ENCODE results near the gene DHRS7B.
A peak's percentile ranks its signal among the peaks of the same experiment; 100 is the strongest.
"Not testable (repeated sequence)": the region's sequence is repeated elsewhere in the genome, so short reads cannot be mapped to it uniquely, and the experiment has no call there.

DHRS7B gene

DNA sequence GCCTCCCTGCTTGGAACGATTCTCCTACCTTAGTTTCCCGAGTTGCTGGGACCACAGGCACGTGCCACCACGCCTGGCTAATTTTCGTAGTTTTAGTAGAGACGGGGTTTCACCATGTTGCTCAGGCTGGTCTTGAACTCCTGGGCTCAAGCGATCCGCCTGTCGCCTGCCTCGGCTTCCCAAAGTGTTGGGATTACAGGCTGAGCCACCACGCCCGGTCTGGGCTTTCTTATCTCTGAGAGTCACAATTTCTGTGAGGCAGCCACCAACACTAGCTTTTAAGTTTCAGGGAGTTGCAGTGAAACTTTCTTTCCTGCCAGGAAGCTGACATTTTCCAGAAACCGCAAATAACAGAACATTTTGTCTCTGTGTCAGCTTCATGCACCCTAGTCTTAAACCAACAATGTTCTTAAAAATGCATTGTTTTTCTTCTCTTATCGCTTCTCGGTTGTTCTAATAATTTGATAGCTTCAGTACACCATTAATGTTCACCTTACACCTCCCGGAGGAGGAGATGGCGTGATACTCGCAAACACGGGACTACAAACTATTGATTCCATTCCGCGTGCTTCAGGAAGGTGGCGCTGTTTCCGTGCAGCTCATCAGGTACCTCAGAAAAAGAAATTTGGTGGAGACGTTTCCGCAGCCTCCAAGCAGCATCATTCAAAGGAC is 7.4 kb upstream of the DHRS7B start:
- Histone ChIP-seq H3K9me3 (ENCODE audit: severe bottlenecking) (no peaks in the 10 kb centered on the region), H3K4me1 (ENCODE audit: insufficient read depth, poor library complexity, severe bottlenecking) (no peaks in the 10 kb centered on the region), H3K4me3 (ENCODE audit: severe bottlenecking) (no peak overlapping the region), H3K36me3 (ENCODE audit: low read depth) (no peaks in the 10 kb centered on the region), H3K27ac (ENCODE audit: poor library complexity, severe bottlenecking) (no peak overlapping the region), H3K27me3 (ENCODE audit: insufficient read depth, poor library complexity, severe bottlenecking) (no peaks in the 10 kb centered on the region)
- ATAC-seq (ENCODE audit: low read depth): peak; percentile 66
- TF ChIP-seq CTCF (IDR thresholded peaks at IDR 0.05; ENCODE audit: poor library complexity, severe bottlenecking): peak; percentile 90
- DNase-seq (ENCODE audit: low spot score): no peak

DNA sequence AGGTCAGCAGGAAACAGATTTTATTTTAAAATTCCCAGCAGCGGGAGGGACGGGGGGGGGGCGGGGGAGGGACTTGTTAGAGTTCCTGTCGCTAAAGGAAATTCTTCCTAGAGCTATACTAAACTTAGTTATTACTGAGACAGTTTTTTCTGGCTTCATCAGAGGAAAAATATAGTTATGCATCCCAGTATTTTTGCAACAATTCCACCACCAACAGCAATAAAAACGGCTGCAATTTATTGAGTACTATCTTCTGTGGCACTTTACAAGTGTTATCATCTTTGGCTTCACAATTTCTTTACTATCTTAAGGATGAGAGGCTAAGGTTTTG is 6.9 kb upstream of the DHRS7B start:
- H3K36me3 ChIP-seq (ENCODE audit: low read depth): no peaks in the 10 kb centered on the region
- H3K27ac ChIP-seq (ENCODE audit: poor library complexity, severe bottlenecking): no peak overlapping the region
- H3K9me3 ChIP-seq (ENCODE audit: severe bottlenecking): no peaks in the 10 kb centered on the region
- DNase-seq (ENCODE audit: low spot score) (no peak), ATAC-seq (ENCODE audit: low read depth) (no peak)
- no peak overlapping the region for H3K4me3 ChIP-seq (ENCODE audit: severe bottlenecking)
- H3K4me1 ChIP-seq (ENCODE audit: insufficient read depth, poor library complexity, severe bottlenecking): no peaks in the 10 kb centered on the region
- H3K27me3 ChIP-seq (ENCODE audit: insufficient read depth, poor library complexity, severe bottlenecking): no peaks in the 10 kb centered on the region
- peak; percentile 67 for TF ChIP-seq CTCF (IDR thresholded peaks at IDR 0.05; ENCODE audit: poor library complexity, severe bottlenecking)

DNA sequence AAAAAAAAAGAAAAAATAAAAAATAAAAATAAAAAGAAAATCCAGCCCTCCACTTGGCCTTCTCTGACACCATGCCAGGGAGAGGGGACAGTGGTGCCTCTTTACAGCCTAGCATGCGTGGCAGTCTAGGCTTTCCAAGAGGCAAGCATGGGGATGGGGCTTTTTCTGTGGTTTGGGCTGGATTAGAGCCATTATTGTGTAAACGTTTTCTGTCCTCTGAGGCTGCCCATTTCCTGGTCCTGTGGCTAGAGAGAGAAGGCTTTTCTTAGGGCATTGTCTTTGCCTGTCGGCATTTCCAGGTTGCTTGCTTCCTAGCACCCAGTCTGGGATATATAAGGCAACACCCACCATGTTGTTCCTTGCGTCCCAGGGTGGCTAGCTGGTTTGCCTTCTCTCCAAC is 2.7 kb upstream of the DHRS7B start:
- H3K4me3 ChIP-seq (ENCODE audit: severe bottlenecking): no peak overlapping the region

DNA sequence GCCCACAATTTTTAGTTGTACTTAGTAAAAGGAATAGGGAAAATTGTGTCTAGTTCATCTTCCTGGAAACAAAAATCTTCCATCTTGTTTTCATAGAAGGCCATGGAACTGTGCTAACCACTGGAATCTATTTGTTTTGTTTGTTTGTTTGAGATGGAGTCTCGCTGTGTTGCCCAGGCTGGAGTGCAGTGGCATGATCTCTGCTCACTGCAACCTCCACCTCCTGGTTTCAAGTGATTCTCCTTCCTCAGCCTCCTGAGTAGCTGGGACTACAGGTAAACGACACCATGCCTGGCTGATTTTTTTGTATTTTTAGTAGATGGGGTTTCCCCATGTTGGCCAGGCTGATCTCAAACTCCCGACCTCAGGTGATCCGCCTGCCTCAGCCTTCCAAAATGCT is 2.2 kb upstream of the DHRS7B start:
- ATAC-seq (ENCODE audit: low read depth); H3K4me3 ChIP-seq (ENCODE audit: severe bottlenecking); H3K27ac ChIP-seq (ENCODE audit: poor library complexity, severe bottlenecking); H3K4me1 ChIP-seq (ENCODE audit: insufficient read depth, poor library complexity, severe bottlenecking); H3K27me3 ChIP-seq (ENCODE audit: insufficient read depth, poor library complexity, severe bottlenecking); H3K9me3 ChIP-seq (ENCODE audit: severe bottlenecking); DNase-seq (ENCODE audit: low spot score); H3K36me3 ChIP-seq (ENCODE audit: low read depth): not testable (repeated sequence)

More for the DNA sequence above, 2.7 kb upstream of the DHRS7B start:
- H3K4me1 ChIP-seq (ENCODE audit: insufficient read depth, poor library complexity, severe bottlenecking): peaks cover 2% of the 10 kb centered on the region
- no peak for ATAC-seq (ENCODE audit: low read depth)
- DNase-seq (ENCODE audit: low spot score): no peak
- no peak for TF ChIP-seq CTCF (IDR thresholded peaks at IDR 0.05; ENCODE audit: poor library complexity, severe bottlenecking)
- no peaks in the 10 kb centered on the region for H3K36me3 ChIP-seq (ENCODE audit: low read depth)
- H3K27ac ChIP-seq (ENCODE audit: poor library complexity, severe bottlenecking): no peak overlapping the region
- H3K27me3 ChIP-seq (ENCODE audit: insufficient read depth, poor library complexity, severe bottlenecking): no peaks in the 10 kb centered on the region
- H3K9me3 ChIP-seq (ENCODE audit: severe bottlenecking): no peaks in the 10 kb centered on the region

GRCh38 chr17:21125862-21126261 is 902 bp upstream of the DHRS7B start:
- H3K4me3 ChIP-seq (ENCODE audit: severe bottlenecking): peak overlapping the region; percentile 56
- TF ChIP-seq CTCF (IDR thresholded peaks at IDR 0.05; ENCODE audit: poor library complexity, severe bottlenecking): no peak
- DNase-seq (ENCODE audit: low spot score): no peak

More at GRCh38 chr17:21125862-21126261, 902 bp upstream of the DHRS7B start:
- Histone ChIP-seq H3K27ac (ENCODE audit: poor library complexity, severe bottlenecking) (peak overlapping the region; percentile 58), H3K9me3 (ENCODE audit: severe bottlenecking) (no peaks in the 10 kb centered on the region), H3K4me1 (ENCODE audit: insufficient read depth, poor library complexity, severe bottlenecking) (peaks cover 2% of the 10 kb centered on the region), H3K27me3 (ENCODE audit: insufficient read depth, poor library complexity, severe bottlenecking) (no peaks in the 10 kb centered on the region), H3K36me3 (ENCODE audit: low read depth) (no peaks in the 10 kb centered on the region)
- ATAC-seq (ENCODE audit: low read depth): no peak

Data from RWPE2 (cell line).